ENCODE data around the gene AGBL1.
"Not testable (repeated sequence)": the region's sequence is repeated elsewhere in the genome, so short reads cannot be mapped to it uniquely, and the experiment has no call there.

The AGBL1 gene

GRCh38 chr15:86877171-86877631 lies 797.5 kb downstream of the AGBL1 start:
- TF ChIP-seq, protein P1, sequence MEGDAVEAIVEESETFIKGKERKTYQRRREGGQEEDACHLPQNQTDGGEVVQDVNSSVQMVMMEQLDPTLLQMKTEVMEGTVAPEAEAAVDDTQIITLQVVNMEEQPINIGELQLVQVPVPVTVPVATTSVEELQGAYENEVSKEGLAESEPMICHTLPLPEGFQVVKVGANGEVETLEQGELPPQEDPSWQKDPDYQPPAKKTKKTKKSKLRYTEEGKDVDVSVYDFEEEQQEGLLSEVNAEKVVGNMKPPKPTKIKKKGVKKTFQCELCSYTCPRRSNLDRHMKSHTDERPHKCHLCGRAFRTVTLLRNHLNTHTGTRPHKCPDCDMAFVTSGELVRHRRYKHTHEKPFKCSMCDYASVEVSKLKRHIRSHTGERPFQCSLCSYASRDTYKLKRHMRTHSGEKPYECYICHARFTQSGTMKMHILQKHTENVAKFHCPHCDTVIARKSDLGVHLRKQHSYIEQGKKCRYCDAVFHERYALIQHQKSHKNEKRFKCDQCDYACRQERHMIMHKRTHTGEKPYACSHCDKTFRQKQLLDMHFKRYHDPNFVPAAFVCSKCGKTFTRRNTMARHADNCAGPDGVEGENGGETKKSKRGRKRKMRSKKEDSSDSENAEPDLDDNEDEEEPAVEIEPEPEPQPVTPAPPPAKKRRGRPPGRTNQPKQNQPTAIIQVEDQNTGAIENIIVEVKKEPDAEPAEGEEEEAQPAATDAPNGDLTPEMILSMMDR (conservative IDR thresholded peaks at IDR 0.05; ENCODE audit: low read depth, low read length) = no peak
- no peak overlapping the region for H3K4me3 ChIP-seq (IDR thresholded peaks at IDR 0.05; ENCODE audit: insufficient read depth, low read depth, low read length)

GRCh38 chr15:86878844-86879243 lies 799.2 kb downstream of the AGBL1 start:
- not testable (repeated sequence) for H2AFZ ChIP-seq (ENCODE audit: low read depth); H3K27me3 ChIP-seq (ENCODE audit: insufficient read depth, low read depth)

More at GRCh38 chr15:86877171-86877631, 797.5 kb downstream of the AGBL1 start:
- no peaks in the 10 kb centered on the region for H3K79me2 ChIP-seq (ENCODE audit: insufficient read depth, low read depth)
- H3K4me2 ChIP-seq = no peak overlapping the region
- no peaks in the 10 kb centered on the region for H3K27me3 ChIP-seq (ENCODE audit: insufficient read depth, low read depth)
- no peaks in the 10 kb centered on the region for H3K4me1 ChIP-seq (ENCODE audit: low read depth, poor library complexity, severe bottlenecking)
- no peaks in the 10 kb centered on the region for H3K36me3 ChIP-seq (ENCODE audit: insufficient read depth)
- H2AFZ ChIP-seq (ENCODE audit: low read depth) = no peak overlapping the region
- no peak overlapping the region for H3K9ac ChIP-seq
- H4K20me1 ChIP-seq (ENCODE audit: insufficient read depth) = no peaks in the 10 kb centered on the region
- no peak overlapping the region for H3K27ac ChIP-seq

GRCh38 chr15:86879250-86880229 lies 799.9 kb downstream of the AGBL1 start:
- no peaks in the 10 kb centered on the region for H4K20me1 ChIP-seq (ENCODE audit: insufficient read depth)
- H3K4me2 ChIP-seq = no peak overlapping the region
- H3K27ac ChIP-seq = no peak overlapping the region
- no peak overlapping the region for H2AFZ ChIP-seq (ENCODE audit: low read depth)
- H3K4me1 ChIP-seq (ENCODE audit: low read depth, poor library complexity, severe bottlenecking) = no peaks in the 10 kb centered on the region
- no peaks in the 10 kb centered on the region for H3K79me2 ChIP-seq (ENCODE audit: insufficient read depth, low read depth)
- H3K27me3 ChIP-seq (ENCODE audit: insufficient read depth, low read depth) = no peaks in the 10 kb centered on the region
- no peak overlapping the region for H3K9ac ChIP-seq
- TF ChIP-seq, protein P1 (conservative IDR thresholded peaks at IDR 0.05; ENCODE audit: low read depth, low read length) = no peak
- no peak overlapping the region for H3K4me3 ChIP-seq (IDR thresholded peaks at IDR 0.05; ENCODE audit: insufficient read depth, low read depth, low read length)
- no peaks in the 10 kb centered on the region for H3K36me3 ChIP-seq (ENCODE audit: insufficient read depth)

More at GRCh38 chr15:86878844-86879243, 799.2 kb downstream of the AGBL1 start:
- not testable (repeated sequence) for H3K4me2 ChIP-seq; H3K27ac ChIP-seq; H4K20me1 ChIP-seq (ENCODE audit: insufficient read depth); H3K4me1 ChIP-seq (ENCODE audit: low read depth, poor library complexity, severe bottlenecking); H3K79me2 ChIP-seq (ENCODE audit: insufficient read depth, low read depth); H3K9ac ChIP-seq; H3K4me3 ChIP-seq (IDR thresholded peaks at IDR 0.05; ENCODE audit: insufficient read depth, low read depth, low read length); H3K36me3 ChIP-seq (ENCODE audit: insufficient read depth)

DNA sequence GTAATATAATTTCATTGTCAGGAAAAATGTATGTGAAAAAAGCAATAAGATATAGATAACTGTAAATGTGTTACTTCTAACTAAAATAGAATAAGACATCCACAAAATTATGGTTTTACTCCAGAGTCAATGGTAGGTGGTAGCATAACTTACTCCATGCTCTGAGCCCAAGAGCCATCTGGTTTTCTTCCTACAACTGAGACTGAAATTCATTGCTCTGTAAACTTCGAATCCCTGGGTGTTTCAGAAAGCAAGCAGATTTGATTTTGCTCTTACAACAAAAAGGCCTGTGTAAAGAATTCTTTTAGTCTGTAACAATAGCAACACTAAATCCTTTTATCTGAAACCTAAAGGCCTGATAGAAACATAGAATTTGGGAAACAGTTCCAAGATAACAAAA lies 805.9 kb downstream of the AGBL1 start:
- Histone ChIP-seq H3K27ac (no peak overlapping the region), H2AFZ (ENCODE audit: low read depth) (no peak overlapping the region), H3K4me1 (ENCODE audit: low read depth, poor library complexity, severe bottlenecking) (no peaks in the 10 kb centered on the region), H3K79me2 (ENCODE audit: insufficient read depth, low read depth) (no peaks in the 10 kb centered on the region), H3K27me3 (ENCODE audit: insufficient read depth, low read depth) (no peaks in the 10 kb centered on the region), H3K36me3 (ENCODE audit: insufficient read depth) (no peaks in the 10 kb centered on the region), H3K4me2 (no peak overlapping the region), H3K9ac (no peak overlapping the region), H4K20me1 (ENCODE audit: insufficient read depth) (no peaks in the 10 kb centered on the region), H3K4me3 (IDR thresholded peaks at IDR 0.05; ENCODE audit: insufficient read depth, low read depth, low read length) (no peak overlapping the region)
- TF ChIP-seq, protein P1 (conservative IDR thresholded peaks at IDR 0.05; ENCODE audit: low read depth, low read length) = no peak
